OCI-LY1 (cell line): ENCODE results near the gene HAO2.

Experiments
- H2AFZ ChIP-seq: fragments of 200-600 bp; sonication (generic), shearing (Covaris generic); 2 replicates; pipeline ENCODE4 v1.6.0; 2014; ENCODE audit warnings: antibody characterized with exemption, mild to moderate bottlenecking, low read length
- H3F3A ChIP-seq: fragments of 200-600 bp; sonication (generic), shearing (Covaris generic); 2 replicates; pipeline ENCODE4 v1.6.0; 2014; ENCODE audit warnings: mild to moderate bottlenecking, antibody characterized with exemption, low read length, moderate library complexity; ENCODE audit not compliant: insufficient read depth
- H3K27ac ChIP-seq: fragments of 200-600 bp; sonication (generic); 2 replicates; pipeline ENCODE4 v1.5.1; 2014; ENCODE audit warnings: low read length, mixed run types, mild to moderate bottlenecking, low read depth; ENCODE audit not compliant: poor library complexity, severe bottlenecking
- H3K27me3 ChIP-seq: fragments of 200-600 bp; sonication (generic); 2 replicates; pipeline ENCODE4 v1.6.0; 2014; ENCODE audit warnings: antibody characterized with exemption, mild to moderate bottlenecking, low read length, moderate library complexity; ENCODE audit not compliant: insufficient read depth
- H3K36me3 ChIP-seq: fragments of 200-600 bp; sonication (generic); 2 replicates; pipeline ENCODE4 v1.6.1; 2014; ENCODE audit warnings: mild to moderate bottlenecking, antibody characterized with exemption, low read length, moderate library complexity, mixed read lengths; ENCODE audit not compliant: insufficient read depth
- H3K4me1 ChIP-seq: fragments of 200-600 bp; sonication (generic); 2 replicates; pipeline ENCODE4 v1.5.1; 2014; ENCODE audit warnings: mild to moderate bottlenecking, low read length, moderate library complexity; ENCODE audit not compliant: insufficient read depth, severe bottlenecking
- H3K4me2 ChIP-seq: fragments of 200-600 bp; sonication (generic), shearing (Covaris generic); 2 replicates; pipeline ENCODE4 v1.6.1; 2014; ENCODE audit warnings: low read length
- H3K4me3 ChIP-seq: fragments of 200-600 bp; sonication (generic); 2 replicates; pipeline ENCODE4 v1.5.1; 2014; ENCODE audit warnings: low read length, low read depth, mild to moderate bottlenecking, mixed read lengths; ENCODE audit not compliant: poor library complexity, severe bottlenecking
- H3K79me2 ChIP-seq: fragments of 200-600 bp; shearing (Covaris generic); 2 replicates; pipeline ENCODE4 v1.6.1; 2016; ENCODE audit warnings: mixed run types, low read length, mixed read lengths; ENCODE audit not compliant: insufficient read depth
- H3K9ac ChIP-seq: fragments of 200-600 bp; sonication (generic), shearing (Covaris generic); 2 replicates; pipeline ENCODE4 v1.6.1; 2014; ENCODE audit warnings: mild to moderate bottlenecking, low read length, mixed read lengths
- H3K9me2 ChIP-seq: fragments of 200-600 bp; sonication (generic), shearing (Covaris generic); 2 replicates; pipeline ENCODE4 v1.6.1; 2014; ENCODE audit warnings: low read depth, mild to moderate bottlenecking, low read length, mixed read lengths
- H3K9me3 ChIP-seq: fragments of 200-600 bp; shearing (Covaris generic); 2 replicates; pipeline ENCODE4 v1.6.1; 2014; ENCODE audit warnings: low read length, mixed read lengths
- H4K20me1 ChIP-seq: fragments of 200-600 bp; sonication (generic), shearing (Covaris generic); 2 replicates; pipeline ENCODE4 v1.6.0; 2016; ENCODE audit warnings: mild to moderate bottlenecking, low read length; ENCODE audit not compliant: insufficient read depth
- EZH2 ChIP-seq: fragments of 200-600 bp; sonication (generic), shearing (Covaris generic); IDR thresholded peaks from 2 replicates; pipeline ENCODE4 v1.8.0; 2017; ENCODE audit warnings: borderline replicate concordance, mixed run types, mild to moderate bottlenecking, antibody characterized with exemption, low read length, moderate library complexity, mixed read lengths
- TF ChIP-seq, protein P1 (sequence below): fragments of 200-600 bp; sonication (generic), shearing (Covaris generic); IDR thresholded peaks from 2 replicates; pipeline ENCODE4 v1.5.1; 2017; ENCODE audit warnings: mild to moderate bottlenecking, antibody characterized with exemption, low read length, moderate library complexity, mixed read lengths

HAO2 gene

DNA sequence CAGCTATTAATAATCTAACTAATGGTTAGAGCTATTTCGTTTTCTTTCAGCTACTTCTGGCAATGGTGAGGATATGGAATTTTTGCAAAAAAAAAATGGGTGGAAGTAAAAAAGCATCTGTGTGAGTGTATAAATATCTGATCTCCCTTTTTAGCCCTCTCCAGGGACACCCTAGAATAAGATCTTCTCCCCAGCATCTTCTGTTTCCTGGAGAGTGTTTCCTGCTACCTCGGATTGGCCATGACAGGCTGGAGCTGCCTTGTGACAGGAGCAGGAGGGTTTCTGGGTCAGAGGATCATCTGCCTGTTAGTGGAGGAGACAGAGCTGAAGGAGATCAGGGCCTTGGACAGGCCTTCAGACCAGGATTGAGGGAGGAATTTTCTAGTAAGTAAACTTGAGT, 70.2 kb downstream of the HAO2 start:
- Histone ChIP-seq H3K36me3 (no peaks in the 10 kb centered on the region), H3K4me1 (no peaks in the 10 kb centered on the region), H3K27me3 (no peaks in the 10 kb centered on the region), H3F3A (no peaks in the 10 kb centered on the region), H3K9ac (no peak overlapping the region), H4K20me1 (no peaks in the 10 kb centered on the region), H3K9me3 (no peaks in the 10 kb centered on the region), H3K27ac (no peak overlapping the region), H3K9me2 (no peaks in the 10 kb centered on the region), H3K4me3 (no peak overlapping the region), H2AFZ (no peak overlapping the region), H3K79me2 (no peaks in the 10 kb centered on the region), H3K4me2 (no peak overlapping the region)
- TF ChIP-seq, protein P1, sequence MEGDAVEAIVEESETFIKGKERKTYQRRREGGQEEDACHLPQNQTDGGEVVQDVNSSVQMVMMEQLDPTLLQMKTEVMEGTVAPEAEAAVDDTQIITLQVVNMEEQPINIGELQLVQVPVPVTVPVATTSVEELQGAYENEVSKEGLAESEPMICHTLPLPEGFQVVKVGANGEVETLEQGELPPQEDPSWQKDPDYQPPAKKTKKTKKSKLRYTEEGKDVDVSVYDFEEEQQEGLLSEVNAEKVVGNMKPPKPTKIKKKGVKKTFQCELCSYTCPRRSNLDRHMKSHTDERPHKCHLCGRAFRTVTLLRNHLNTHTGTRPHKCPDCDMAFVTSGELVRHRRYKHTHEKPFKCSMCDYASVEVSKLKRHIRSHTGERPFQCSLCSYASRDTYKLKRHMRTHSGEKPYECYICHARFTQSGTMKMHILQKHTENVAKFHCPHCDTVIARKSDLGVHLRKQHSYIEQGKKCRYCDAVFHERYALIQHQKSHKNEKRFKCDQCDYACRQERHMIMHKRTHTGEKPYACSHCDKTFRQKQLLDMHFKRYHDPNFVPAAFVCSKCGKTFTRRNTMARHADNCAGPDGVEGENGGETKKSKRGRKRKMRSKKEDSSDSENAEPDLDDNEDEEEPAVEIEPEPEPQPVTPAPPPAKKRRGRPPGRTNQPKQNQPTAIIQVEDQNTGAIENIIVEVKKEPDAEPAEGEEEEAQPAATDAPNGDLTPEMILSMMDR = no peak
- no peak for TF ChIP-seq EZH2

- H3K9me2 ChIP-seq = no peaks in the 10 kb centered on the region
- no peak overlapping the region for H2AFZ ChIP-seq
- TF ChIP-seq, protein P1 = no peak
- no peak for TF ChIP-seq EZH2
Observed at GRCh38 chr1:119440721-119441307, 72.2 kb downstream of the HAO2 start.

GRCh38 chr1:119442756-119443155, 74.2 kb downstream of the HAO2 start:
- no peaks in the 10 kb centered on the region for H3K9me3 ChIP-seq
- H4K20me1 ChIP-seq = no peaks in the 10 kb centered on the region
- no peak overlapping the region for H2AFZ ChIP-seq
- H3K27me3 ChIP-seq = no peaks in the 10 kb centered on the region
- TF ChIP-seq, protein P1 = no peak
- no peak for TF ChIP-seq EZH2
- no peak overlapping the region for H3K4me3 ChIP-seq
- no peaks in the 10 kb centered on the region for H3K79me2 ChIP-seq
- H3K9me2 ChIP-seq = no peaks in the 10 kb centered on the region
- H3K36me3 ChIP-seq = no peaks in the 10 kb centered on the region
- no peaks in the 10 kb centered on the region for H3K4me1 ChIP-seq
- H3K4me2 ChIP-seq = no peak overlapping the region
- H3K27ac ChIP-seq = no peak overlapping the region
- no peak overlapping the region for H3K9ac ChIP-seq
- H3F3A ChIP-seq = no peaks in the 10 kb centered on the region

More at GRCh38 chr1:119440721-119441307, 72.2 kb downstream of the HAO2 start:
- H3K4me3 ChIP-seq = no peak overlapping the region
- no peaks in the 10 kb centered on the region for H3K27me3 ChIP-seq
- no peaks in the 10 kb centered on the region for H3K36me3 ChIP-seq
- no peak overlapping the region for H3K4me2 ChIP-seq
- H3F3A ChIP-seq = no peaks in the 10 kb centered on the region
- H3K4me1 ChIP-seq = no peaks in the 10 kb centered on the region
- H3K9ac ChIP-seq = no peak overlapping the region
- H3K79me2 ChIP-seq = no peaks in the 10 kb centered on the region
- H3K9me3 ChIP-seq = no peaks in the 10 kb centered on the region
- H3K27ac ChIP-seq = no peak overlapping the region
- no peaks in the 10 kb centered on the region for H4K20me1 ChIP-seq
